GM21390 (cell line): ENCODE measurements around the gene UMPS.

Source experiments
- ATAC-seq: cut with Tn5 transposase; IDR thresholded peaks from one replicate; pipeline ENCODE4 v1.9.1; 2021; ENCODE audit not compliant: unreplicated experiment

UMPS gene

DNA sequence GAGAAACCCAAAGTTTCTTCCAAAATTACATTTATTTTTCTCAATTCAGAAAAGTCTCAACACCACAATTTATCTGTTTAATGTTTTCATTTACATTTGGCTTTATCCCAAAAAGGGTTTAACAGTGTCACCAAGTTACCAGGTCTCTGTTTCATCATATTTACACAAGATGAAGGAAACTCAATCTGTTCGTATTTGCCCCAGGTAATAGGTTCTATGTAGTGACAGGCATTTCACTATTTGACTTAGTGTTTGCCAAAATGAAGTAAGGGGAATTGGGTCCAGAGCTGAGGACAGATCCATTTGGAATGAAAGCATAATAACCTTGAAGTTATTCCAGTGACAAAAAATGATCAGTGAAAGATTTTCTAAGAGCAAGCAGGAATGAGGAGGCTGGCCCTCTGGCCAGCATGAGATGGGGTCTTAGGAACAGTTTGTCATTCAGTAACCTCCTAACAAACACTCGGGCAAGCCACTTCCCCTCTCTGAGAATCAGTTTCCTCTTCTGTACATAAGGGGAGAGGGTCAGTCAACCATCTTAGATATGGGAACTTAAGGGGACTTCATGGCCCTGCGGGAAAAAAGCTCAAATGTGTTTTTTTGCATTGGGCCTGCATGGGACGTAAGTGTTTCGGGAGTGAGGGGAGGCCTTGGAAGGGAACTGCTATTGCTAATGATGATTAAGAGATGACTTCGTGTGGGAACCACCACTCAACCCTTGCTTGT lies 31.8 kb downstream of the UMPS start:
- no peak for ATAC-seq

DNA sequence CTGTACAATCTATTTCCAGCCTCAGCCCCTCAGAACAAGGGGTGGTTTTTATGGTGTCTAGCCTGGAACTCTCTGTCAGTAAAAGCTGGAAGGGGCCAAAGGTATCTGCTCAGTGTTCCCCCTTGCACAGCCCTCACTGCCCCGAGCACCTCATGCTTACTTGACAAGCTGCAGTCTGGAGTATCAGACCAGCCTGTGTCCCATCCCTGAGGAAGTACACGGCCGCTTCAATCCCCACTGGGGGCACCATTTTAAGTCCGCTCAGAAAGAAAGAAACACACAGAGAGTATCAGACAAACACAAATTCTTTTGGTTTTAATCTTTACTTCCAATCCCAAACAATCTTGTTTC lies 32.4 kb downstream of the UMPS start:
- ATAC-seq = no peak

DNA sequence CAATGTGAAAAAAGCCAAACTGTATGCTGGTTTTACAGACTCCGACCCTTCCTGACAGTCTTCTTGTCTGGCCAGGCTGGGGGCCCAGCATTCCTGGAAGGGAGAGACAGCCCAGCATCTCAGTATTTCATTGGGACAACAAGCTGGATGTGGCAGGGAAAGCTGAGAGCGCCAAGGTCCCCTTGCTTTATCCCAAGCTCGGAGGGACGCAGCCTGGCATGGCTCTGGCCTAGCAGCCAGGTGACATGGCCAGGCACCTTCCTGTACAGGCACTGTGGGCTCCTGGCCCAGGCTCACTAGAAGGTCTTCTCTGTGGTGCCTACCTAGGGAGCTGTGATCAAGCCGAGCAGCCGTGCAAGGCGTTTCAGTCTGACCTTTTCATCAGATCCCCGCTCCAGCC lies 33.0 kb downstream of the UMPS start:
- no peak for ATAC-seq

DNA sequence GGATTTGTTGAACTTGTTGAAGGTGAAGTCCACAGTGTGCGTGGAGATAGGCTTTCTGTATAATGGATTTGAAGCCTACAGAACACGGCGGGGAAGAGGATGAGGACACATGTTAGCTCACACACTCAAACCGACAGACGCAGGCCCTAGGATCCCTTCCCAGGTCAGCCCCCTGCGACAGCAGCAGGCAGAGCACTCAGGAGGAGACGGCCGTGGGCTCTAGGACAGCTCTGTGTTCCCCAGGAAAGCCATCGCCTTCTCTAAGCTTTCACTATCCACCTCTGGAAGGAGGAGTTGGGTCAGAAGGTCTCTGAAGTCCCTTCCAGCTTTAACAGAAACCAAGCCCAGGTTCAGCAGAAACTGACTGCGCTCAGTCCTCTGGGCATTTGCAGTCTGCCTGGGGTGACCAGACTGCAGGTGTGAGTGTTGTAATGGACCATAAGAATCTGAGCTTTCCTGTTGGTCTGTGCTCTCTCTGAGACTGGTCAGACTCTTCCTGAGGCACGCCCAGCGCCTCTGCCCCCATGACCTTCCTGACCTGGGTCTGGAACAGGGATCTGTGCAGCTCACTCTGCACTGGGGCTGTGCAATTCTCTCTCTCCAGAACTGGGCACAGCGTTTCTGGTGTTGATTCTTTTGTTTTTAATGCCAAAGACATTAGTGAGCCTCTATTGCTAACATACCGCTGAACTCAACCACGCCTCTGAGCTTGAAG lies 33.5 kb downstream of the UMPS start:
- ATAC-seq = no peak

DNA sequence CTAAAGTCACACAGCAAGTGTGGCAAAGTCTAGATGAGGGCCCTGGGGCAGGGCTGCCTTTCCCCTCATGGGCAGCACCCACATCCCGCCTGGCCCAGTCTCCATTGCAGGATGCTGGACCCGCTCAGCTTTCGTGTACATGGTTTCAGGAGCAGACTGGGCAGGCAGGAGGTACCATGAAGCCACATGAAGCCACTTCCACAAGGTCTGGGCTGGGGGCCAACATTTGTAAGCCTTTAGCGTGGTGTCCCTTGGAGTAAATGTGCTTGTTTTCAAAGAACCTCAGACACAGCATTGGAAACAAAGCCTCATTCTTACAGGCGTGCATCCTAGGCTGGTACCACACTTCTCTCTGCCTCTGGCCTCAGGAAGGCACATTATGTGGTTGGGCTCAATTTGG lies 34.5 kb downstream of the UMPS start:
- ATAC-seq = no peak

DNA sequence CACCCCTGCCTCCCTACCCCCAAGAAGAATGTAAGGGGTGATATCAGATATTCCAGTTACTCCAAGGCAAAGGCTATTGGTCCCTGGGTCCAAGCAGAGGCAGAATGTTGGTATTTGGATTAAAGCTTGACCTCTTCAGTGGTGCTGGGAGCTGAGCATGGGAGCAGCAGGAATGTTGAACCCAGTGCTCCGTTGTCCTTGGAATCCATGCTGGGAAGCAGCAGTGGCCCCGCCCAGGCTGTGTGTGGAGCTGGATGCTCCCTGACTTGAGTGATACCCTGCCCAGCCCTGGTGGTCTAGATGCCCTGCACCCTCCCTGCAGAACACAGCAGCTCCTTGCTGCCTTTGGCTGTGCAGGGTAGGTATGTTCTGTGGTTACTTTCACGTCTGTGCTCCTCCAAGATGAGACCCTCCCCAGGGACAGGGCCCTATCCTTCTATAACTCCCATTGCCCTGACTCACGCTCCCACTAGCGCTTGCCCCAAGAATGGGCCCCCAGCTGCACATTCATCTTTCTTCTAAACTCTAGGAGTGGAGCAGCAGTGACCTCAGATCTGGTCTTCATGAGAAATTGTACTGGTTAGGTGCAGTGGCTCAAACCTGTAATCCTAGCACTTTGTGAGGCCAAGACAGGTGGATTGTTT lies 35.1 kb downstream of the UMPS start:
- no peak for ATAC-seq

DNA sequence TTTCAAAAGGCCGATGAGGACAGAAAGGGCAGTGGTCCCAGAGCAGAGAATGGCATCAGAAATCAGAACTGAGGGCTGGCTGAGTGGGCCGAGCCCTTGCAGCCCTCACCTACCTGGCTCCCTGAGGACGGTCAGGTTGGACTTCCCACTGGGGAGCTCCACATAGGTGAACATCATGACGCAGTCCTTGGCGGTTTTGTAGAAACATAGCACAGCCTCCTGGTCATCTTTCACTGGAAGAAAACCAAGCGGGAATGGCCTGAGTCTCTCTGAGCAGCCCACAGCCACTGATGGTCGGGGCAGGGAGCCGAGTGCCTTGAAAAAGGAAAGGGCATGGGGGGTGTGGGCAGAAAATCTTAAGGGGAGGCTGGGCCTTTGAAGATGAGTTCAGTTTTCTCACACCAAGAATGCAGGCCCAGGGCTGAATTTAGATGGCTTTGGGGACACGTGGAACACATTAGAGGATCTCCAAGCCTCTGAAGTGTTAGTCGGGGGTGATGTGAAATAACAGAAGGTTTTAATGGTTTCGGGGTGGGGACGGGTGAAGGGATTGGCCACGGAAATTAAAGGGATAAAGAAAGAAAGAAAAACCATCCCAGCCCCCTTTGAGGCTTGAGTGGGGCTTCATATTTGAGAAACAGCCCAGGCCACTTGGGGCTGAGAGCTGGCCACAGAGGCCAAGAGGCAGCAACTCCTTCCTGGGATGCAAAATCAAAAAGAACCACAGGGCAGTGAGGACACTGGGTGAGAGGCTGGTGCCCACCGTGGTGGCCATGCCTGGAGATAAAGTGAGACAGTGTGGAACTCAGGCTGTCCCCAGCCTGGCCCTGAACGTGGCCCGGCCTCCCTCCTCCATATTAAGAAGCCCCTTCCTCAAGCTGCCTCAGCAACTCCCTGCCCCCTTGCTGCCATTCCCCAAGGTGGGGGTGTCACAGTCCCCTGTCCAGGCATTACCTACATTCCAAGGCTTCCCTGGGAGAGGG lies 36.2 kb downstream of the UMPS start:
- no peak for ATAC-seq

- ATAC-seq = no peak
Observed at GRCh38 chr3:124767264-124767663, 37.0 kb downstream of the UMPS start.

- ATAC-seq = no peak
Observed at GRCh38 chr3:124767691-124768090, 37.4 kb downstream of the UMPS start.

GRCh38 chr3:124768812-124769211 lies 38.6 kb downstream of the UMPS start:
- no peak for ATAC-seq

DNA sequence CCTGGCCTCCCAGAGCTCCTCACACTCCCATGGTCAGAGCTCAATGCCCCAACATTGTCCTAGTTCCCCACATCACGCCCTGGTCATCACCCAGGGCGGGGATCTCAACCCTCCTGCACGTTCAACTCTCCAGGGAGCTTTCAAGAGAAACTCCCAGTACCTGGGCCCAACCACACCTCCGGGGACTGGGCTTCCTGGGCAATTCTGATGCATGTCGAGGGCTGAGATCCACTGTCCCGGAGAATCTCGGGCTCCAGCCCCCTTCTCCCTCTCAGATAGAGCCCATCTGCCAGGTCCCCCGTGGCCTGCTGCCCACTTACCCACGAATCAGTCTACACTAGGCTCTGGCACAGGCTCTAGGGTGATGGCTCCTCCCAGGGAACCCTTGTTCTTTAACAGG lies 39.2 kb downstream of the UMPS start:
- ATAC-seq = no peak

- ATAC-seq = no peak
Observed at GRCh38 chr3:124770336-124771082, 40.3 kb downstream of the UMPS start.

DNA sequence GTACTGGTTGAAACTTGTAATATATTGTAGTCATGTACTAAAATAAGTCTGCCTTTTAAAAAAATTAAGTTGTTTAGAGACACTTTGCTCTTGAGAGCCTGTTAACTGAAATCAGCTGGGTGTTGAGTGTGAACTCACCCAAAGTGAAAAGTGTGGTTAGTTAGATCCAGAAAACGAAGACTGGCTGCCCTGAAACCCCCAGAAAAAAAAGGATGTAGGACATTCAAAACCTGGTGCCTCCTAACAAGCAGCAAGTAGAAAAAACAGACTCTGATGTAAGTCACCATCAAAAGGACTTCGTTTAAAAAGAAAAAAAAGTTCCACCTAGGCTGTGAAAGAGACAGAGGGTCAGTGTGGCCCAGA lies 40.8 kb downstream of the UMPS start:
- no peak for ATAC-seq

DNA sequence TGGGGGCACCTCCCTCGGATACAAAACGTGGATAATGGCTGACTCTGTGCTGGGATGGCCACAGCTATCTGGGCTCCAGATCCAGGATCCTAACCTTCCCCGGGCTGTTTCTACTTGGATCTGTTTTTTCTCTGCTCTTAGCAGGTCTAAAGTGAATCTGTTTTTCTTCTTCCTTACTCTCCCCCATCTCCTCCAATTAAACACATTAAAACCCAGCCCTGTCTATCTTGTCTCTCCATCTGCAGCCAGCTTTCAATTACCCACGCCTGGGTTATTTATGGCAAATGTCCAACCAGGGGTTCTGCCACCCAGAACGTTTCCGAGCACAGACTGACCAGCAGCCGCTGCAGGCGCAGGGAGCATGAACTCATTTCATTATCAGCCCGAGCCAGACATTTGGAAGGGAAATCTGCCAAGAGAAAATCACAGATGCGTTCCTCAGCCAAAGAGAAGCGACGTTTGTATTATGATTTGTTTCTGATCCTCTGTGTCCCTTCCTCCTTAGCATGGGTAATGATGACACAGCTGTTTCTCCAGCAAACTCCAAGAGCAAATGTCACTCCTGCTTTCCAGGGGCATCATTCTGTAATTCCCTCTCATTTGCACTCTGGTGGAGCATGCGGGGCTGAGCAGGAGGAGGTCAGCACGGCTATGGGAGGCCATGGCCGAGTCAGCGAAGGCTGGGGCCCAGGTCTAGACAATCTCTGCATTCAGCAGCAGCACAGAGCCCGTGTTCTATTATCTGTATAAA lies 42.0 kb downstream of the UMPS start:
- no peak for ATAC-seq

DNA sequence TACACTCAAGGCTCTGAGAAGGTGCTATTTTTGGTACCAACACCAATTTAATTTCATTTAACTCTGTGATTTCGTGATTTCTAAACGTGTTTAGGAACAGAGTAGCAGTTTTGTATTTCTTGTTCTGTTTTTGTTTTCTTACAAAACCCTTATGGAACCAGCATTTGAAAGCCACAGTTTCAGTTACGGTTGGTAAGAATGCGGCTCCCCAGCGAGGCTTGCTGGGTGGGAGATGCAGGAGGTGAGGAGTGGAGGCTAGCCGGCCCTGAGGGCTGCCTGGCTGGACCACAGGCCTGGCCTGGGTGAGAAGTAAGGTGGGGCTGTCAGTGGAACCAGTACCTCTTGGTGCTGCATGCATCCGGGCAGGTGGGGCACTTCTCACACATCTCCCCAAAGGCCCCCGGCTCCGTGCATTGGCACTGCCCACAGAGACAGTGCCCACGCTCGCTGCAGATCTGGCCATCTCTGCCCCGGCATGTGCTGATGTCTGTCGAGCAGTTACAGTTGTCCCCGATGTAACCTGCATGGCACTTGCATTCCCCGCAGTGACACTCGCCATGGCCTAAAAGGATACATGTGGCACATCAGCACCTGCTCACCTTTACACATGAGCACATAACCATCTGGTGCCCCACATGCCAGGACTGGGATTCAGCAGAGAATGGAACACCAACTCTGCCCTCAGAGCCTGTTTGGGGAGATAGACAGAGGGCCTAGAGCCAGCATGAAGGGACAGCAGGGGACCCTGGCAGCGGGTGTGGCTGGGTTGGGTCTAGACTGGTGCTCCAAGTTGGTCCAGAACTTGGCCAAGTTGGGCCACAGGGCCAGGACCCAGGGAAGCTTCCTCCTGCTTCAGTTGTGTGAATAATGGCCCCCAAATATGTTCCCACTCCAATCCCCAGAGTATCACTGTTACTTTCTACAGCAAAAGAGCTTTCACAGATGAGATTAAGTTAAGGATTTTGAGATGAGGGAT lies 43.4 kb downstream of the UMPS start:
- ATAC-seq = no peak

DNA sequence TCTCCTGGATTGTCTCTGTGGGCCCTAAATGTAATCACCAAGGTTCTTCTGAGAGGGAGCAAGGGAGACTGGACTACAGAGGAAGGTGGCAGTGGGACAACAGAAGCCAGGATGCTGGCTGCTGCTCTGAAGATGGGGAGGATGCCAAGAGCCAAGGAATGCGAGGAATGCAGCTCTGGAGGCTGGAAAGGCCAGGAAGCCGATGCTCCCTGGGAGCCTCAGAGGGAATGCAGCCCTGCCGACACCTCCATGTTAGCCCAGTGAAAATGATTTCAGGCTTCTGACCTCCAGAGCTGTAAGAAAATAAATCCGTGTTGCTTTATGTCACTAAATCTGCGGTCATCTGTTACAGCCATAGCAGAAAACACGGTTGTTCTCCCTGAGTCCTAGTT lies 44.1 kb downstream of the UMPS start:
- ATAC-seq = no peak

DNA sequence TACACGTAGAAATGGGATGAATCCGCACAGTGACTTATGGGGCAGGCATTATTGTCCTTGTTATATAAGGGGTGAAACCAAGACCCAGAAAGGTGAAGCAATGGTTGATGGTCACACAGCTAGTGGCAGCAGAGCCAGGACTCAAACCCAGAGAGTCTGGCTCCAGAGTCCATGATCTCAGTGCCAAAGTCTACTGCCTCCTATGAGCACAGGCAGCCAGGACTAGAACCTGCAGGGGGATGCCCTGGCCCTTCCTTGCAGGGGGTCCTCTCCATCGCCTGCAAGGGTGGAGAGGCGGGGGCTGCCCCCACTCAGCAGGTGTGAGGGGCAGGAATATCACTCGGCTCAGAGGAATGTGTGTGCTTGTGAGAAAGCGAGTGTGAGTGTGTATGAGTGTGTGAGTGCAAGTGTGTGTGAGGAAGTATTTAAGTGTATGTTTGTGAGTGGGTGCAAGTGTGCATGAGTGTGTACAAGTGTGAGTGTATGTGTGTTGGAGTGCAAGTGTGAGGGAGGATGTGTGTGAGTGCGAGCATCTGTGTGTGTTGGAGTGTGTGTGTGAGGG lies 44.7 kb downstream of the UMPS start:
- no peak for ATAC-seq

DNA sequence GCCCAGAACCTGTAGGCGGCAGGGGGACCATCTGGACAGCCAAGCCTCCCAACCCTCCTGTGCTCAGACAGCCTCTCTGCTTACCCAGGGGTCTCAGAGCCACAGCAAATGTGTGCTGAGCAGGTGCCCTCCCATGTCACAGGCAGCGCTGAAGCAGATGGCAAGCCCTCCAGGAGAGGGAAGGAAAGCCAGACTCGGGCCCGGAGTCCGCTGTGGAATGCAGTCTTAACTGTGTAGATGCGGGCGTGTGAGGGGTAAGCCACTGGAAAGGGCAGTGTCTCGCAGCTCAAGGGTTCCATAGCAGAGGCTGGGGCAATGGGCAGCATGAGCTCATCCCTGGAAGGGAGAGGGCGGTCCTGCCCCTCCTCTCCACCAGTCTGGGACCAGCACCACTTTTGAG lies 45.6 kb downstream of the UMPS start:
- ATAC-seq = no peak
